Ovary (tissue), 9 donors: ENCODE measurements around the gene SNTA1. TPM values are rescaled to one million over a fixed set of nuclear protein-coding genes. Genes with fewer than 3 reads are reported as not detected.
"Not testable (repeated sequence)": the region's sequence is repeated elsewhere in the genome, so short reads cannot be mapped to it uniquely, and the experiment has no call there.

ENCODE experiments used
- DNase-seq, 5 donors: peaks; one replicate each; pipeline ENCODE4 v3.0.0-alpha.2; 2019 to 2020
- H3K27ac ChIP-seq, 2 donors: fragments of 200-600 bp; one replicate each; pipeline versions ENCODE4 v1.5.1 to v1.8.0; 2019 to 2022
- H3K27me3 ChIP-seq: fragments of 200-600 bp; one replicate; pipeline ENCODE4 v1.8.0; 2022
- H3K36me3 ChIP-seq: fragments of 200-600 bp; sonication (generic); one replicate; pipeline ENCODE4 v1.5.1; 2019
- H3K4me1 ChIP-seq: one replicate; pipeline ENCODE4 v1.8.1; 2013; ENCODE audit warnings: mild to moderate bottlenecking, moderate library complexity; ENCODE audit not compliant: insufficient read depth
- H3K4me3 ChIP-seq: fragments of 200-600 bp; sonication (generic); one replicate; pipeline ENCODE4 v1.5.1; 2017
- H3K9me3 ChIP-seq, 2 donors: fragments of 200-600 bp in 1 of 2; sonication (generic) in 1 of 2; one replicate each; pipeline versions ENCODE4 v1.5.1 to v1.8.1; 2013 to 2019; ENCODE audit warnings: mild to moderate bottlenecking in 1 of 2, moderate library complexity in 1 of 2
- CTCF ChIP-seq, 3 donors: fragments of 450-650 bp in 2 of 3; fragments of 200-600 bp in 1 of 3; IDR thresholded peaks; one replicate each; pipeline versions ENCODE4 v1.5.1 to v1.8.0; 2016 to 2022; ENCODE audit warnings: antibody characterized with exemption in 3 of 3, mild to moderate bottlenecking in 1 of 3
- EP300 ChIP-seq: sonication (generic); formaldehyde crosslinking; IDR thresholded peaks from one replicate; pipeline ENCODE4 v1.6.1; 2017; ENCODE audit warnings: antibody characterized with exemption
- POLR2A ChIP-seq: fragments of 450-650 bp; IDR thresholded peaks from one replicate; pipeline ENCODE4 v1.6.1; 2017; ENCODE audit warnings: antibody characterized with exemption, mild to moderate bottlenecking, moderate library complexity
- WGBS, 3 donors: extraction: QIAGEN DNeasy Blood & Tissue Kit in 1 of 3; methylation state at CpG; one replicate each; pipeline versions ENCODE4 v1.1.5 to v1.1.7; 2013 to 2017; 5-methylcytosine and 5-hydroxymethylcytosine counted together
- intact Hi-C, 4 donors: fragments of 100-400 bp; cut with DNase I; formaldehyde crosslinking; loops; one replicate each; pipeline versions ENCODE4 v1.11.0 to v1.15.1; 2022 to 2023
- polyA plus RNA-seq, 2 donors: library from polyadenylated mRNA; stranded (reverse); fragments of 200-250 nt in 1 of 2; fragments of 350-450 nt in 1 of 2; fragmentation: Illumina TruSeq in 1 of 2; extraction: RNeasy Lipid Tissue Mini Kit (QIAGEN cat#74804) in 1 of 2; gene quantifications; one replicate each; pipeline ENCODE4 v1.2.3, GENCODE V29; 2013 to 2014
- total RNA-seq, 7 donors: library from RNA; depleted of rRNA in 2 of 7; stranded (reverse); fragments of >200 nt in 2 of 7; fragmentation: NEBNext Ultra II Directional in 3 of 7; extraction: Animal tissue kit (Norgen Biotek cat#: 25700) in 3 of 7; gene quantifications; one replicate each; pipeline versions ENCODE4 v1.1.0 to v1.2.4, GENCODE V29; 2016 to 2023
- donor health status: DM: no; HTN: no; CAD: no; lungs with moderate emphysema.
- donor health status: DM: no; HTN: no; CAD: no.
- donor health status: Bipolar disorder and iron deficiency.
- donor health status: DM: yes; HTN: yes; CAD: no.
- donor health status: DM: no; HTN: no; CAD: no.
- donor health status: DM: yes; HTN: yes; CAD: no.

Gene SNTA1
- total and polyA plus RNA-seq, 9 donors: 6.3 to 31.5 (median 20.2) TPM

GRCh38 chr20:33434434-33434833 is 9.1 kb downstream of the SNTA1 start:
- TF ChIP-seq EP300 (no peak), CTCF (IDR thresholded peaks at IDR 0.05) (no peak), POLR2A (no peak)
- H3K27ac ChIP-seq: no peak overlapping the region
- H3K36me3 ChIP-seq: no peaks in the 10 kb centered on the region
- no peaks in the 10 kb centered on the region for H3K27me3 ChIP-seq
- peaks cover 8% of the 10 kb centered on the region for H3K4me1 ChIP-seq
- no peaks in the 10 kb centered on the region for H3K9me3 ChIP-seq
- 89 to 96% (median 95%) methylated on average over 5 of the region's 5 CpGs for WGBS, 3 donors
- intact Hi-C loops: no loop called here
- H3K4me3 ChIP-seq: no peak overlapping the region
- no peak for DNase-seq

GRCh38 chr20:33433465-33434234 is 9.9 kb downstream of the SNTA1 start:
- intact Hi-C loops: no loop called here
- H3K27ac ChIP-seq: no peak overlapping the region
- no peaks in the 10 kb centered on the region for H3K27me3 ChIP-seq
- H3K36me3 ChIP-seq: no peaks in the 10 kb centered on the region
- WGBS, 3 donors: 83 to 90% (median 89%) methylated on average over 8 of the region's 8 CpGs
- TF ChIP-seq POLR2A (no peak), CTCF (IDR thresholded peaks at IDR 0.05) (no peak), EP300 (no peak)
- peaks cover 8% of the 10 kb centered on the region for H3K4me1 ChIP-seq
- no peak overlapping the region for H3K4me3 ChIP-seq
- no peaks in the 10 kb centered on the region for H3K9me3 ChIP-seq
- DNase-seq: no peak

- Histone ChIP-seq H3K27me3 (no peaks in the 10 kb centered on the region), H3K4me1 (peaks cover 5% of the 10 kb centered on the region), H3K36me3 (no peaks in the 10 kb centered on the region), H3K27ac (peak overlapping the region in 1 of 2 donors; percentile 21), H3K9me3 (no peaks in the 10 kb centered on the region), H3K4me3 (no peak overlapping the region)
- DNase-seq: peak; percentile 29 to 59 (median 41)
- WGBS, 3 donors: 27 to 32% (median 32%) methylated on average over 5 of the region's 5 CpGs
- intact Hi-C loops: no loop called here
- TF ChIP-seq POLR2A: no peak
- TF ChIP-seq EP300: no peak
- no peak for TF ChIP-seq CTCF (IDR thresholded peaks at IDR 0.05)
Observed at GRCh38 chr20:33431797-33432381, 11.7 kb downstream of the SNTA1 start.

- DNase-seq, H3K4me3 ChIP-seq, H3K9me3 ChIP-seq, H3K27ac ChIP-seq, intact Hi-C loops, H3K4me1 ChIP-seq, H3K27me3 ChIP-seq, H3K36me3 ChIP-seq: not testable (repeated sequence)
- WGBS, 3 donors: 92 to 94% (median 94%) methylated on average over 11 of the region's 11 CpGs
Observed at GRCh38 chr20:33423875-33424274, 19.7 kb downstream of the SNTA1 start.
